ENCODE measurements around the gene RTN1.

Gene RTN1, protein sequence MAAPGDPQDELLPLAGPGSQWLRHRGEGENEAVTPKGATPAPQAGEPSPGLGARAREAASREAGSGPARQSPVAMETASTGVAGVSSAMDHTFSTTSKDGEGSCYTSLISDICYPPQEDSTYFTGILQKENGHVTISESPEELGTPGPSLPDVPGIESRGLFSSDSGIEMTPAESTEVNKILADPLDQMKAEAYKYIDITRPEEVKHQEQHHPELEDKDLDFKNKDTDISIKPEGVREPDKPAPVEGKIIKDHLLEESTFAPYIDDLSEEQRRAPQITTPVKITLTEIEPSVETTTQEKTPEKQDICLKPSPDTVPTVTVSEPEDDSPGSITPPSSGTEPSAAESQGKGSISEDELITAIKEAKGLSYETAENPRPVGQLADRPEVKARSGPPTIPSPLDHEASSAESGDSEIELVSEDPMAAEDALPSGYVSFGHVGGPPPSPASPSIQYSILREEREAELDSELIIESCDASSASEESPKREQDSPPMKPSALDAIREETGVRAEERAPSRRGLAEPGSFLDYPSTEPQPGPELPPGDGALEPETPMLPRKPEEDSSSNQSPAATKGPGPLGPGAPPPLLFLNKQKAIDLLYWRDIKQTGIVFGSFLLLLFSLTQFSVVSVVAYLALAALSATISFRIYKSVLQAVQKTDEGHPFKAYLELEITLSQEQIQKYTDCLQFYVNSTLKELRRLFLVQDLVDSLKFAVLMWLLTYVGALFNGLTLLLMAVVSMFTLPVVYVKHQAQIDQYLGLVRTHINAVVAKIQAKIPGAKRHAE

DNA sequence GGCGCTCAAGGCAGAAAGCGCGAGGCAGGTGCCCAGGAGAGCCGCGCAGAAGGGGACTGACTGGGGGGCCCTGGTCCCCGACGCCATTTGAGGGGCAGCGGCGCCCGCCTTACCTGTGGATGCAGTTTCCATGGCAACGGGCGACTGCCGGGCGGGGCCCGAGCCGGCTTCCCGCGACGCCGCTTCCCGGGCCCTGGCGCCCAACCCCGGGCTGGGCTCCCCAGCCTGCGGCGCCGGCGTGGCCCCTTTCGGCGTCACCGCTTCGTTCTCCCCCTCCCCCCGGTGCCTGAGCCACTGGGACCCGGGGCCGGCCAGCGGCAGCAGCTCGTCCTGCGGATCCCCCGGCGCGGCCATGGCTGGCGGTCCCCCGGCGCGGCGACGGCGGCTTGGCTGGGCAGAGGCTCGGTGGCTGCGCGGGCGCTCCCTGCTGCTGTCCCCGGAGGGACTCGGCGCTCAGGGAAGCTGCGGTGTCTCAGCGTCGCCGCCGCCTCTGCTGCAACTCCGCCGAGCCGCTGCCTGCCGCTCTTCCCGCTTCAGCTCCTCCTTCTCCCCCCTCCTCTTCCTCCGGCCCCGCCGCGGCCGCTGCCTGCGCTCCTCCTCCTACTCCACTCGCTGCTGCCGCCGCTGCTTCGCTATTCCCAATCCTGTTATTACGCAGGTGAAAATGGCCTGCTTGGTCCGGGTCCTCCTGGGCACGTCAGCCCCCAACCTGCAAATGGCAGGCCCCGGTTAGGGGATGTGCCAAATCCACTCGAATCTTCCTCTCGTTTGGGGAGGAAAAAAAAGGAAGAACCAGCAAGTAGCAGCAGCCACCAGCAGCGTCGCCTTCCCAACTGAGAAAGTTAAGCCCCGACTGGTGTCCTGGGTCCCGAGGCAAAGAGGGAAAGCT is at the start of gene RTN1:
TSS of gene RTN1 (minus strand) at position 500 of the 889 bp plus-strand sequence. CDS start at position 354, 146 bp downstream.
- DNase-seq, result peak; percentile 24 to 87 (median 71)

- DNase-seq, result no peak
Measured at GRCh38 chr14:59920378-59920683, 49.8 kb upstream of the RTN1 start.

DNA sequence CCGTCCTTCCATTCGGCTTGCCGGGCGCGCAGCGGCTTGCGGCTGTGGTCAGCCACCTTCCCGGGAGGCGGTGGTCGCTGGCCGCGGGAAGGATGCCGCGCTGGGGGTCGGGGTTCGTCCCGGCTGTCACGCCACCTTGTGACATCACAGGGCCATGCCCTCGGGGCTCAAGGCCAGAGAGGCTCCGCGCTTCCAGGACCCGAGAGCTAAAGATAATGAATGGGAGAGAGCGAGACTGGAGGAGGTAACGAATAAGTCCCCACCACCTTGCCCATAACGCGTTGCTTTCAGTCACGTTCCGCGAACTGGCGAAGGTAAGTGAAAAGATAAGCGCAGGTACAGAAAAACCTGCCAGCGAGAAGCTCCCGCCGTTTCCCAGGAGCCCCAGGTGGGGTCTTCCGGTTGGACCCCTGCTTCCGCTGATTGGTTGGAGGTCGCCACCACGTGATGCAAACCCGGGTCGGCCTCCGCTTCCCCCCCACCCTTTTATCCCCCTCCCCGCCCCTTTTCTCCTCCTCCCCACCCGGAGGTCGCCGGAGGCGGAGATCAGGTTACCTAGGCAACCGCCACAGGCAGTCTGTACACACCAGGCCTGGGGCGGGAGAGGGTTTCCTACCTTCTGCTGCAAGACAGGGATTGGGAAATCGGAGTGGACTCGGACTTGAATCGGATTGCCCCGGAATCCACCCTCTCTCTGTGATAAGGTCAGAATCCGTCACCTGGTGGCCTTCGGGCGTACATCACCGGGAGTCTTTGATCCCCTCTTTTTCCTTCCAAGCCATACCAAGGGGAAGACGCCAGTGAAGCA is 49.2 kb upstream of the RTN1 start, which contains the start of gene LRRC9:
TSS of gene LRRC9 (plus strand) at position 575 of the 808 bp plus-strand sequence.
- DNase-seq, result peak in 44 of 51 donors; percentile 7 to 79 (median 50)

DNA sequence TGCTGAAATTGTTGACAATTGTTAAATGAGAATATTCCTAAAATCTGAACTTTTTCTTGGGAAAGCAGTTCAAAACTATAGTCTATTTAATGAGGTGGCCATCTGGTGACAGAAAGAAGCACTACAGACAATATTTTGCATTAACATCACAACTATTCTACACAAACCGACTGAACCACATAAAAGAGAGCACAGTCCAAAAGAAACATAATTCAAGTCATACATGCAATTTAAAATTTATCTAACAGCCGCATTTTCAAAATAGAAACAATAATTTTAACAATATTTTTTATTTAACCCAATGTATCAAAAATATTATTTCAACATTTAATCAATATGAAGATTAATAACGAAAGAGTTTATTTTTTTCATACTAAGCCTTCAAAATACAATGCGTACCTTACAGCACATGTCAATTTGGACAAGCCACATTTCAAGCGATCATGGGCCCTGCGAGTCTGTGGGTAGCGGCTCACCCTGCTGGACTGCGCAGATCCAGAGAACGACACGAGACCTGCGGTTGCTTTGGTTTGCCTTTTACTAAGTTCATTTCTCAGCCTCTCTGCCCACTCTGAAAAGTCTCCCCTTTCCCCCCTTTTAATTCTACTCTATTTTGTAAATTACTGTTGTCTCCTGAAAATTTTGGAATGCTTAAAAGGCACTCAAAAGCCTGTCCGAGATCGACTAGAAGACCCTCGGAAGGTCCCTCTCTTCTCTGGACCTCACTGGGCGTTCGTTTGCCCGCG is 48.4 kb upstream of the RTN1 start:
- peak in 17 of 51 donors; percentile 2 to 62 (median 6) for DNase-seq

- DNase-seq, result no peak
Measured at GRCh38 chr14:59913187-59913586, 42.6 kb upstream of the RTN1 start.

- no peak for DNase-seq
Measured at GRCh38 chr14:59912443-59912842, 41.9 kb upstream of the RTN1 start.

- DNase-seq, result no peak
Measured at GRCh38 chr14:59905188-59905587, 34.6 kb upstream of the RTN1 start.

- no peak for DNase-seq
Measured at GRCh38 chr14:59904184-59904583, 33.6 kb upstream of the RTN1 start.

DNA sequence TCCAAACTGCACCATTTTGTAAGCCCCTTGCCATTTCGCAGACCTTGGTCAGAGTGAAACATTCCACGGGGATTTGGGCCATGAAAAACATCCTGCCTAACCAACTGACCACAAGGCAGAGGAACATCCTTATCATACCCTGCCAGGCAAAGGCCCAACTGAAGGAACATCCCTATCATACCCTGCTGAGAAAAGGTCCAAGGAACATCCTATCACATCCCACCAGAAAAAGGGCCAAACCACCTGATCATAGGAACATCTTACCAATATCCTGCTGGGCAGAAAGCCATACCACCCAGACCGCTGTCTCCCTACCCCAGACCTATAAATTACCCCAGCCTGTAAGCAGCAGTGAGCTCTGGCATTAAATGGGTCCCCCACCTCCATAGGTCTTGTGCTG is 30.0 kb upstream of the RTN1 start:
- DNase-seq, result no peak

- DNase-seq, result peak in 20 of 51 donors; percentile 1 to 58 (median 18)
Measured at GRCh38 chr14:59897757-59898383, 27.3 kb upstream of the RTN1 start.

DNA sequence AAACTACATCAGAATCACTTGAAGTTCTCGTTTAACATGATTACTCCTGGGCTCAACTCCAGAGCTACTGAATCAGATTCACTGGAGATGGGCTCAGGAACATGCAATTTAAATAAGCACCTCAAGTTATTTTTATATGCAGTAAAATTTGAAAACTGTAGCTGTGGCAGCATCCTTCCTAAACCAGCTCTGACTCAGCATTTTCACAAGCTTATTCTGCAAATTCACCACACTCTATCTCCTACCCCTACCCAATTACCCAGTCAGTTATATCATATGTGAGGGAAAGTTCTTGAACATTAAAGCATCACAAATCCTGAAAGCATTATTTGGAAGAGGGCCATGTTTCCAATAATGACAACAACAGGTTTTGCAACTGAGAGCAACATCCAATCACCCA is 25.1 kb upstream of the RTN1 start:
- DNase-seq, result peak in 1 of 51 donors; percentile 2

GRCh38 chr14:59890676-59891075 is 20.1 kb upstream of the RTN1 start:
- peak in 6 of 51 donors; percentile 1 to 17 (median 6) for DNase-seq

DNA sequence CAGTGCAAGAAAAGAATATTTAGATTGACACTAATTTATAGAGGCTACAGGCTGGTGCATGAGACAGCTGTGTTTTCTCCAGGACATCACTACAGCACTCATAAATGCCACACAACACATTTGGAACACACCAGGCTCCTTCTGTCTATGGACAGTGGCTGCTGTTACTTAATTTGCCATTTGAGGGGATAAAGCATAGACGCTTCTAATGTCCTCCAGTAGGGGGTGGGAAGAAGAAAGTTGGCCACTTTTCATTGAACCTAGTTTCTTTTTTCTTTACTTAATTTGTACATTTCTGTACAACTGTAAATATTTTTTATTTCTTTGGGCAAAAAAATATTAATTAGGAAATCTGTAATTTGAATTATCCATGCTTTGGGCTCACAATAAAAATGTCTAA is 12.4 kb upstream of the RTN1 start:
- DNase-seq, result no peak

GRCh38 chr14:59871166-59871495 is 555 bp upstream of the RTN1 start:
- DNase-seq, result peak in 4 of 51 donors; percentile 50 to 78 (median 63)

GRCh38 chr14:59869381-59870255 is 958 bp downstream of the RTN1 start:
- peak in 32 of 51 donors; percentile 8 to 61 (median 24) for DNase-seq

DNA sequence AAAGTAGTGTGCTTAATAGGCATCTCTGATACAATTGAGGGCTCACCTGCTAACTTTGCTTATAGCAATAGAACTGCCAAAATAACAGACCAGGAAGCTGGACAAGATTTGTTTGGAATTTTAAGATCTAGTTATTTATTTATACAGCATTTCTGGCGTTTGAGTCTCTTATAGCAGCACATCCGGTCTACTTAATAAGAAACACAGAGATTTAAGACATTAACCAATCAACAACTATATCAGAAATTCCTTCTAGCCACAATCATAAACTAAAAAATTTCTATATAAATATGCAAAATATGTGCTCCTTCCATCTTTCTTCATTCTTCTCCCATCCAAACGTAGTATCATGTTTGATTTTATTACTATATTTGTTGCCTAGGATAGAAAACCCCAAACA is 2.6 kb downstream of the RTN1 start:
- DNase-seq, result peak in 1 of 51 donors; percentile 15

DNA sequence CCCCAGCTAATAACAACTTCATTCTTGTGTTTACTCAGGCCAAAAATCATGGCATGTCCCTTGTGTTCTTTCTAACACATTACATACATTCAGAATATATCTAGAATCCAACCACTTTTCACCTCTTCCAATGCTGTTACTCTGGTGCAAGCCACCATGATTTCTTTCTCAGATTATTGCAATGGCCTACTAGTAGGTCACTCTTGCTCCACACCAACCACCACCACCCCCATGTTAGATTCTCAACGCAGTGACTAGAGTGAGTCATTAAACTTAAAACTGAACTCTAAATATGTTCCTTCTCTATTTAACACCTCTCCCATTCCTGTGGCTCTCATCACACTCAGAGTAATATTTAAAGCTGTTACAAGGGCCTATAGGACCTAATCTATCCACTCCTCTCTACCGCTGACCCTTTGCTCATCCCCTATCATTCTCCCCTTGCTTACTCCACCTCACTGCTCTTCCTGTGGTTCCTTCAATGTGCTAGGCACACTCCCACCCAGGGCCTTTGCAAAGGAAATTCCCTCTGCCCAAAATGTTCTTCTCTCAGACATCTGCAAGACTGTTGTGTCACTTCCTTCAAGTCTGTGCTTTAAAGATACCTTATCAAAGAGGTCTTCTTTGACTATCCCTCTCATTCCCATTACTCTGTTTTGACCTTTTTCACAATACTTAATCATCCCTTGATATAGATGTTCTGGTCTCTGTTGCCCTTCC is 6.6 kb downstream of the RTN1 start:
- DNase-seq, result no peak

GRCh38 chr14:59857328-59857727 is 13.2 kb downstream of the RTN1 start:
- peak in 1 of 51 donors; percentile 3 for DNase-seq
